K562 (cell line): Measurements from ENCODE around the gene HDAC9. TPM values are rescaled to one million over a fixed set of nuclear protein-coding genes. Genes with fewer than 3 reads are reported as not detected.

ENCODE experiments used
- HDAC8 ChIP-seq: fragments of 450-650 bp; IDR thresholded peaks from 2 replicates; pipeline ENCODE4 v1.6.1; 2016; ENCODE audit warnings: mild to moderate bottlenecking, missing genetic modification characterization, moderate library complexity, missing compliant biosample characterization
- JUNB ChIP-seq: fragments of 450-650 bp; formaldehyde crosslinking; conservative IDR thresholded peaks from 2 replicates; pipeline ENCODE4 v1.4.0; 2020; ENCODE audit warnings: mild to moderate bottlenecking
- RERE ChIP-seq: sonication (generic); formaldehyde crosslinking; IDR thresholded peaks from 2 replicates; pipeline ENCODE4 v1.8.0; 2023; ENCODE audit warnings: missing genetic modification reagents, mild to moderate bottlenecking, borderline replicate concordance
- TAL1 ChIP-seq: fragments of 450-650 bp; IDR thresholded peaks from 2 replicates; pipeline ENCODE4 v1.6.1; 2016; ENCODE audit warnings: mild to moderate bottlenecking
- VEZF1 ChIP-seq: fragments of 200-800 bp; sonication (Bioruptor generic); IDR thresholded peaks from 2 replicates; pipeline ENCODE4 v1.6.1; 2017; ENCODE audit warnings: missing genetic modification characterization, missing compliant biosample characterization
- polyA plus RNA-seq, 8 experiments: library from polyadenylated mRNA; depleted of rRNA in 4 of 8; stranded (reverse) in 5 of 8; unstranded in 3 of 8; fragments of >200 nt; fragmentation: Nextera tagmentation in 2 of 8; fragmentation: Illumina TruSeq in 1 of 8; extraction: Ambion mirVana in 2 of 8; extraction: Trizol in 1 of 8; gene quantifications; 2 replicates each; pipeline versions ENCODE4 v1.2.1 to v1.2.3, GENCODE V29; 2011 to 2014; ENCODE audit warnings: inconsistent platforms in 1 of 8, missing spikeins in 1 of 8
- total RNA-seq, 7 experiments: library from RNA; depleted of rRNA in 6 of 7; stranded (reverse); fragments of >200 nt in 6 of 7; fragmentation: Illumina TruSeq in 2 of 7; extraction: Trizol in 2 of 7; gene quantifications; 2 replicates each; pipeline versions ENCODE4 v1.2.1 to v1.2.3, GENCODE V29; 2011 to 2021; ENCODE audit warnings: low replicate concordance in 1 of 7

HDAC9 gene
- total and polyA plus RNA-seq, 9 of the 15 experiments (the other 6 are each of a cell fraction or from before 2014, with no cell fraction given), result 0.08 to 0.91 (median 0.33) TPM

GRCh38 chr7:18843979-18844378 is 348.4 kb downstream of the HDAC9 start (continued):
- TF ChIP-seq RERE, result no peak
- no peak for TF ChIP-seq JUNB (CRISPR knock-in tag)
- no peak for TF ChIP-seq TAL1
- no peak for TF ChIP-seq HDAC8 (tag)
- TF ChIP-seq VEZF1 (CRISPR knock-in tag), result no peak
- TF ChIP-seq, all 486 proteins: peak for 0
